NCI-H2196 treated with DMSO at 0.1 percent for 48 hours (cell line): ENCODE measurements around the gene TLR10.
"Not testable (repeated sequence)": the region's sequence is repeated elsewhere in the genome, so short reads cannot be mapped to it uniquely, and the experiment has no call there.

Experiments used
- DNase-seq: peaks from one replicate; lab custom pipeline; 2025; ENCODE audit not compliant: unreplicated experiment; lab: John Stamatoyannopoulos, UW

Gene TLR10

GRCh38 chr4:38802561-38803355 is 20.0 kb upstream of the TLR10 start:
- no peak for DNase-seq

GRCh38 chr4:38800961-38801450 is 18.2 kb upstream of the TLR10 start:
- DNase-seq: no peak

GRCh38 chr4:38800366-38800765 is 17.6 kb upstream of the TLR10 start:
- no peak for DNase-seq

GRCh38 chr4:38795087-38795486 is 12.3 kb upstream of the TLR10 start:
- no peak for DNase-seq

- no peak for DNase-seq
These were observed 11.3 kb upstream of the TLR10 start for GRCh38 chr4:38794051-38794450.

- DNase-seq: no peak
These were observed 8.2 kb upstream of the TLR10 start for GRCh38 chr4:38791010-38791409.

GRCh38 chr4:38788317-38788716 is 5.5 kb upstream of the TLR10 start:
- no peak for DNase-seq

GRCh38 chr4:38787693-38788092 is 4.9 kb upstream of the TLR10 start:
- no peak for DNase-seq

- DNase-seq: no peak
These were observed 3.2 kb upstream of the TLR10 start for GRCh38 chr4:38785901-38786402.

GRCh38 chr4:38785041-38785790 is 2.4 kb upstream of the TLR10 start:
- no peak for DNase-seq

GRCh38 chr4:38784141-38784540 is 1.4 kb upstream of the TLR10 start:
- no peak for DNase-seq

GRCh38 chr4:38783109-38783460 is 295 bp upstream of the TLR10 start:
- no peak for DNase-seq

GRCh38 chr4:38781854-38782261 is 932 bp downstream of the TLR10 start:
- DNase-seq: no peak

GRCh38 chr4:38780833-38781484 is 1.8 kb downstream of the TLR10 start:
- DNase-seq: no peak

- DNase-seq: no peak
These were observed 3.0 kb downstream of the TLR10 start for GRCh38 chr4:38779790-38780189.

- DNase-seq: not testable (repeated sequence)
These were observed 4.9 kb downstream of the TLR10 start for GRCh38 chr4:38777925-38778324.

- DNase-seq: no peak
These were observed 7.5 kb downstream of the TLR10 start for GRCh38 chr4:38775326-38775725.

GRCh38 chr4:38774181-38774955 is 8.4 kb downstream of the TLR10 start:
- DNase-seq: no peak

- not testable (repeated sequence) for DNase-seq
These were observed 12.5 kb downstream of the TLR10 start for GRCh38 chr4:38770281-38770680.

- DNase-seq: no peak
These were observed 12.9 kb downstream of the TLR10 start for GRCh38 chr4:38769857-38770256.

GRCh38 chr4:38769441-38769840 is 13.3 kb downstream of the TLR10 start:
- no peak for DNase-seq
